PC-3 (cell line): ENCODE results near the gene SLC9A9. TPM values are rescaled to one million over a fixed set of nuclear protein-coding genes. Genes with fewer than 3 reads are reported as not detected.

Experiments
- ATAC-seq: fragments of 200-7000 bp; cut with Tn5 transposase; 2 replicates; pipeline ENCODE4 v1.9.1; 2020; ENCODE audit warnings: mild to moderate bottlenecking, moderate library complexity
- BruUV-seq: library from RNA; stranded (reverse); fragments of 400-500 nt; replicated peaks from 2 replicates; lab custom pipeline; 2021; lab: Mats Ljungman, UMichigan
- CTCF ChIA-PET: fragments of 300-600 bp; sonication (Branson Sonifier 250); formaldehyde crosslinking; loops from one replicate; lab custom pipeline; 2022; ENCODE audit warnings: antibody characterized with exemption; lab: Charles Lee
- POLR2A ChIA-PET: fragments of 300-600 bp; sonication (Branson Sonifier 250); formaldehyde crosslinking; loops from one replicate; lab custom pipeline; 2022; ENCODE audit warnings: antibody characterized with exemption; ENCODE audit not compliant: unreplicated experiment; lab: Charles Lee
- DNase-seq: peaks from one replicate; pipeline ENCODE4 v3.0.0-alpha.2; 2015
- H2AFZ ChIP-seq: fragments of 300-600 bp; sonication (generic); 2 replicates; pipeline ENCODE4 v1.6.0; 2016; ENCODE audit warnings: antibody characterized with exemption, low read length
- H3F3A ChIP-seq: fragments of 300-600 bp; sonication (generic); one replicate; pipeline ENCODE4 v1.6.0; 2017; ENCODE audit warnings: antibody characterized with exemption, low read length, control low read depth, mild to moderate bottlenecking; ENCODE audit not compliant: unreplicated experiment
- H3K27ac ChIP-seq: fragments of 300-600 bp; sonication (generic); 2 replicates; pipeline ENCODE4 v1.5.1; 2016; ENCODE audit warnings: mild to moderate bottlenecking, low read length
- H3K27me3 ChIP-seq: fragments of 300-600 bp; sonication (generic); 2 replicates; pipeline ENCODE4 v1.6.1; 2016; ENCODE audit warnings: low read length, mixed read lengths
- H3K36me3 ChIP-seq: fragments of 300-600 bp; sonication (generic); 2 replicates; pipeline ENCODE4 v1.6.1; 2016; ENCODE audit warnings: low read depth, mixed run types, low read length, mixed read lengths
- H3K4me1 ChIP-seq: fragments of 300-600 bp; sonication (generic); 2 replicates; pipeline ENCODE4 v1.5.1; 2016; ENCODE audit warnings: low read length; ENCODE audit not compliant: insufficient read depth
- H3K4me2 ChIP-seq: fragments of 300-600 bp; sonication (generic); 2 replicates; pipeline ENCODE4 v1.6.0; 2016; ENCODE audit warnings: low read length
- H3K4me3 ChIP-seq: fragments of 300-600 bp; sonication (generic); 2 replicates; pipeline ENCODE4 v1.5.1; 2016; ENCODE audit warnings: mild to moderate bottlenecking, low read length, mixed read lengths
- H3K79me2 ChIP-seq: fragments of 300-600 bp; sonication (generic); 2 replicates; pipeline ENCODE4 v1.6.1; 2017; ENCODE audit warnings: low read length, mixed read lengths
- H3K9ac ChIP-seq: fragments of 300-600 bp; sonication (generic); 2 replicates; pipeline ENCODE4 v1.6.0; 2016; ENCODE audit warnings: mild to moderate bottlenecking, low read length
- H3K9me2 ChIP-seq: fragments of 300-600 bp; sonication (generic); replicated peaks from 2 replicates; pipeline ENCODE4 v1.6.1; 2016; ENCODE audit warnings: mixed run types, low read length, mixed read lengths
- H3K9me3 ChIP-seq: fragments of 300-600 bp; sonication (generic); 2 replicates; pipeline ENCODE4 v1.6.1; 2016; ENCODE audit warnings: low read length, mixed read lengths
- H4K20me1 ChIP-seq: fragments of 300-600 bp; sonication (generic); 2 replicates; pipeline ENCODE4 v1.6.1; 2016; ENCODE audit warnings: low read length, mixed read lengths
- EZH2 ChIP-seq: fragments of 300-600 bp; sonication (generic); IDR thresholded peaks from one replicate; pipeline ENCODE4 v1.6.1; 2017; ENCODE audit warnings: antibody characterized with exemption, mild to moderate bottlenecking, low read length; ENCODE audit not compliant: unreplicated experiment
- EZH2phosphoT487 ChIP-seq: fragments of 300-600 bp; sonication (generic); IDR thresholded peaks from 2 replicates; pipeline ENCODE4 v1.6.1; 2018; ENCODE audit warnings: mild to moderate bottlenecking, antibody characterized with exemption, low read length, borderline replicate concordance
- intact Hi-C: fragments of 100-400 bp; cut with micrococcal nuclease; formaldehyde crosslinking; loops from 2 replicates; pipeline ENCODE4 v1.9.0; 2023
- total RNA-seq: library from RNA; depleted of rRNA; stranded (reverse); fragments of >200 nt; gene quantifications from 2 replicates; pipeline ENCODE4 v1.2.3, GENCODE V29; 2014
- TF ChIP-seq, protein P1 (sequence below): fragments of 300-600 bp; sonication (generic); conservative IDR thresholded peaks from 2 replicates; pipeline ENCODE4 v1.5.1; 2017; ENCODE audit warnings: antibody characterized with exemption, low read depth, mild to moderate bottlenecking, low read length

The SLC9A9 gene
- total RNA-seq, 1 experiment from 2014 or later = 0.07 TPM

DNA sequence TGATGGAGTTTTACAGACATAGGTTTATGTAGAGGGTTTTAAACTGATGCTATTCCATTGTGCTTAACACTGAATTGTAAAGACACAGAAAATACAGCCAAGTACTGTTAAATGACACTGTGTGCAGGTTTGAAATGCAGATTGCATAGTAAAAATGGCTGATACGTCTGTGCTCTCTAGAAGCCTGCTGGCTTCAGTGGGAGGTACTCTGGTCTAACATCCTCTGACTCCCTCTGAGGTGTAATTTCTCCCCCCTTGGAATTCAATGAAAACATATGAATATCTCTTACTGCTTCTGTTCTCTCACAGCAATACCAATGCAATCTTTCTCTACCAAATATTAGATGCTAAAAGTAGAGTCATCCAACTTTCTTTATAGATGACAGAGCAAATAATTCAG lies 176.6 kb downstream of the SLC9A9 start:
- DNase-seq = no peak
- Histone ChIP-seq H3F3A (no peaks in the 10 kb centered on the region), H3K27ac (no peak overlapping the region), H3K9ac (no peak overlapping the region), H3K27me3 (no peaks in the 10 kb centered on the region), H3K4me2 (no peak overlapping the region), H3K79me2 (no peaks in the 10 kb centered on the region), H3K9me3 (no peaks in the 10 kb centered on the region), H4K20me1 (no peaks in the 10 kb centered on the region), H3K36me3 (no peaks in the 10 kb centered on the region), H2AFZ (no peak overlapping the region), H3K9me2 (no peaks in the 10 kb centered on the region), H3K4me1 (no peaks in the 10 kb centered on the region), H3K4me3 (no peak overlapping the region)
- ChIA-PET POLR2A (no interaction called here), CTCF (no interaction called here)
- intact Hi-C loops = no loop called here
- TF ChIP-seq EZH2phosphoT487 (no peak), EZH2 (no peak)
- TF ChIP-seq, protein P1, sequence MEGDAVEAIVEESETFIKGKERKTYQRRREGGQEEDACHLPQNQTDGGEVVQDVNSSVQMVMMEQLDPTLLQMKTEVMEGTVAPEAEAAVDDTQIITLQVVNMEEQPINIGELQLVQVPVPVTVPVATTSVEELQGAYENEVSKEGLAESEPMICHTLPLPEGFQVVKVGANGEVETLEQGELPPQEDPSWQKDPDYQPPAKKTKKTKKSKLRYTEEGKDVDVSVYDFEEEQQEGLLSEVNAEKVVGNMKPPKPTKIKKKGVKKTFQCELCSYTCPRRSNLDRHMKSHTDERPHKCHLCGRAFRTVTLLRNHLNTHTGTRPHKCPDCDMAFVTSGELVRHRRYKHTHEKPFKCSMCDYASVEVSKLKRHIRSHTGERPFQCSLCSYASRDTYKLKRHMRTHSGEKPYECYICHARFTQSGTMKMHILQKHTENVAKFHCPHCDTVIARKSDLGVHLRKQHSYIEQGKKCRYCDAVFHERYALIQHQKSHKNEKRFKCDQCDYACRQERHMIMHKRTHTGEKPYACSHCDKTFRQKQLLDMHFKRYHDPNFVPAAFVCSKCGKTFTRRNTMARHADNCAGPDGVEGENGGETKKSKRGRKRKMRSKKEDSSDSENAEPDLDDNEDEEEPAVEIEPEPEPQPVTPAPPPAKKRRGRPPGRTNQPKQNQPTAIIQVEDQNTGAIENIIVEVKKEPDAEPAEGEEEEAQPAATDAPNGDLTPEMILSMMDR = no peak
- ATAC-seq = no peak
- BruUV-seq = no TSS peak

GRCh38 chr3:143668924-143669790 lies 179.1 kb downstream of the SLC9A9 start:
- DNase-seq = no peak
- Histone ChIP-seq H3K4me2 (no peak overlapping the region), H2AFZ (no peak overlapping the region), H3K4me1 (no peaks in the 10 kb centered on the region), H3K27ac (no peak overlapping the region), H3K79me2 (no peaks in the 10 kb centered on the region), H3K9ac (no peak overlapping the region), H3F3A (no peaks in the 10 kb centered on the region), H3K9me2 (no peaks in the 10 kb centered on the region), H3K4me3 (no peak overlapping the region), H4K20me1 (no peaks in the 10 kb centered on the region), H3K36me3 (no peaks in the 10 kb centered on the region), H3K9me3 (no peaks in the 10 kb centered on the region), H3K27me3 (no peaks in the 10 kb centered on the region)
- no peak for TF ChIP-seq EZH2phosphoT487
- TF ChIP-seq EZH2 = no peak
- TF ChIP-seq, protein P1 = no peak
- intact Hi-C loops = no loop called here
- no peak for ATAC-seq
- BruUV-seq = no TSS peak
- CTCF ChIA-PET = no interaction called here
- POLR2A ChIA-PET = no interaction called here

DNA sequence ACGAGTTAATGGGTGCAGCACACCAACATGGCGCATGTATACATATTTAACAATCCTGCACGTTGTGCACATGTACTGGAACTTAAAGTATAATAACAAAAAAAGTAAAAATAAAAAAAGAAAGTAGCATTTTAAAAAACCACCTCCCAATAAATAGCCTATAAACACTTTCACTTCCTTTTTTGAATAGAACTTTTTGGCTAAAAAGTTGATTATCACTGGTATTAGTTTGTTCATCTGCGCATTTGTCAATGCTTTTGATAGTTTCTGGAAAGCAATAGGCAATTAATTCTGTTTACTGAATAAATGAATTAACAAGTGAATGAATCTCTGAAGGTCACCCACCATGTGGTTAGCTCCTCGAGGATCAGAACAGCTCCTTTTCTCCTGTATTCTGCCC lies 179.9 kb downstream of the SLC9A9 start:
- H3K36me3 ChIP-seq = no peaks in the 10 kb centered on the region
- no peak overlapping the region for H3K9ac ChIP-seq
- H3K4me2 ChIP-seq = no peak overlapping the region
- H2AFZ ChIP-seq = no peak overlapping the region
- no peaks in the 10 kb centered on the region for H3F3A ChIP-seq
- BruUV-seq = no TSS peak
- H3K9me2 ChIP-seq = no peaks in the 10 kb centered on the region
- no peak overlapping the region for H3K4me3 ChIP-seq
- ChIA-PET CTCF (no interaction called here), POLR2A (no interaction called here)
- no peaks in the 10 kb centered on the region for H3K79me2 ChIP-seq
- DNase-seq (no peak), ATAC-seq (no peak)
- intact Hi-C loops = no loop called here
- H3K27ac ChIP-seq = no peak overlapping the region
- no peaks in the 10 kb centered on the region for H4K20me1 ChIP-seq
- H3K27me3 ChIP-seq = no peaks in the 10 kb centered on the region
- TF ChIP-seq, protein P1 = no peak
- TF ChIP-seq EZH2 (no peak), EZH2phosphoT487 (no peak)
- no peaks in the 10 kb centered on the region for H3K9me3 ChIP-seq
- no peaks in the 10 kb centered on the region for H3K4me1 ChIP-seq
